Keratinocyte (primary cell): Measurements from ENCODE around the gene RBFOX1.

ENCODE experiments used
- EZH2 ChIP-seq: IDR thresholded peaks from one replicate; pipeline ENCODE4 v1.6.1; 2012; ENCODE audit warnings: inconsistent platforms, mild to moderate bottlenecking, low read length, moderate library complexity
- TF ChIP-seq, protein P1 (sequence below), 3 experiments: IDR thresholded peaks in 1 of 3; conservative IDR thresholded peaks in 1 of 3; optimal IDR thresholded peaks in 1 of 3; 2 replicates in 2 of 3; 3 replicates in 1 of 3; pipeline versions ENCODE3 to v1.5.1; 2011; ENCODE audit warnings: low read length in 3 of 3, mild to moderate bottlenecking in 3 of 3, moderate library complexity in 2 of 3, control low read depth in 1 of 3, inconsistent platforms in 1 of 3; ENCODE audit not compliant: insufficient read depth in 2 of 3; ENCODE audit errors: extremely low read depth in 1 of 3

DNA sequence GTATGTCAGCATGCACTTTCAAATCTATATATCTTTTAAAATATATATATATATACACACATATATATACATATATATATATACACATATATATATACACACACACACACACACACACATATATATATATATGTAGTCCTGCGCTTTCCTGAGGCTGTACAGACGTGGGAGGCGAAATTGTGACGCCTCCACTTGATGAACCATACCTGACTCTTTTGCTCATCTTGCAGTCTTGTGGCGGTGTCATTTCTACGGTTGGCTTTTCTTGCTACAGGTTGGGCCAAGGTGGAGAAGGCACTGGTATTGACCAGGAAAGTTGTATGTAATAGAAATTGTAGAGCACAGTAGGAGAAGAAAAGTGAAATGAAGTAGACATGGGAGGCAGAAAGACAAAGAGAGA, 88.2 kb downstream of the RBFOX1 start:
- TF ChIP-seq, protein P1, sequence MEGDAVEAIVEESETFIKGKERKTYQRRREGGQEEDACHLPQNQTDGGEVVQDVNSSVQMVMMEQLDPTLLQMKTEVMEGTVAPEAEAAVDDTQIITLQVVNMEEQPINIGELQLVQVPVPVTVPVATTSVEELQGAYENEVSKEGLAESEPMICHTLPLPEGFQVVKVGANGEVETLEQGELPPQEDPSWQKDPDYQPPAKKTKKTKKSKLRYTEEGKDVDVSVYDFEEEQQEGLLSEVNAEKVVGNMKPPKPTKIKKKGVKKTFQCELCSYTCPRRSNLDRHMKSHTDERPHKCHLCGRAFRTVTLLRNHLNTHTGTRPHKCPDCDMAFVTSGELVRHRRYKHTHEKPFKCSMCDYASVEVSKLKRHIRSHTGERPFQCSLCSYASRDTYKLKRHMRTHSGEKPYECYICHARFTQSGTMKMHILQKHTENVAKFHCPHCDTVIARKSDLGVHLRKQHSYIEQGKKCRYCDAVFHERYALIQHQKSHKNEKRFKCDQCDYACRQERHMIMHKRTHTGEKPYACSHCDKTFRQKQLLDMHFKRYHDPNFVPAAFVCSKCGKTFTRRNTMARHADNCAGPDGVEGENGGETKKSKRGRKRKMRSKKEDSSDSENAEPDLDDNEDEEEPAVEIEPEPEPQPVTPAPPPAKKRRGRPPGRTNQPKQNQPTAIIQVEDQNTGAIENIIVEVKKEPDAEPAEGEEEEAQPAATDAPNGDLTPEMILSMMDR (optimal IDR thresholded peaks at IDR 0.05 in 1 of 3, IDR thresholded peaks at IDR 0.05 in 1 of 3, conservative IDR thresholded peaks at IDR 0.05 in 1 of 3; ENCODE audit: extremely low read depth in 1 of 3, insufficient read depth in 2 of 3, low read length in 3 of 3) = no peak
- no peak for TF ChIP-seq EZH2
